Thoracic aorta (tissue), 2 donors: ENCODE data around the gene LRRFIP1. TPM values are rescaled to one million over a fixed set of nuclear protein-coding genes. Genes with fewer than 3 reads are reported as not detected.
A peak's percentile ranks its signal among the peaks of the same experiment; 100 is the strongest.

Experiments
- ATAC-seq: fragments of 150-250 bp; one replicate; pipeline ENCODE4 v1.8.0; 2017; ENCODE audit warnings: low read depth; ENCODE audit not compliant: insufficient number of reproducible peaks, low FRiP score
- DNase-seq: peaks from one replicate; pipeline ENCODE4 v3.0.0-alpha.2; 2020; ENCODE audit warnings: low spot score
- H3K27ac ChIP-seq, 2 donors: fragments of 200-600 bp; sonication (generic); 1 replicate in 1 of 2; 2 replicates in 1 of 2; pipeline ENCODE4 v1.5.1; 2016; ENCODE audit warnings: mild to moderate bottlenecking in 2 of 2, moderate library complexity in 2 of 2
- H3K27me3 ChIP-seq: fragments of 200-600 bp; sonication (generic); replicated peaks from 2 replicates; pipeline ENCODE4 v1.6.0; 2016; ENCODE audit warnings: mild to moderate bottlenecking; ENCODE audit not compliant: insufficient read depth
- H3K36me3 ChIP-seq: fragments of 200-600 bp; sonication (generic); one replicate; pipeline ENCODE4 v1.5.1; 2016
- H3K4me1 ChIP-seq, 2 donors: fragments of 200-600 bp; sonication (generic); 1 replicate in 1 of 2; 2 replicates in 1 of 2; pipeline versions ENCODE4 v1.5.1 to v1.6.0; 2016; ENCODE audit warnings: low read depth in 2 of 2, mild to moderate bottlenecking in 1 of 2; ENCODE audit not compliant: control insufficient read depth in 1 of 2
- H3K4me3 ChIP-seq: fragments of 200-600 bp; sonication (generic); 2 replicates; pipeline ENCODE4 v1.5.1; 2016; ENCODE audit warnings: mild to moderate bottlenecking
- H3K9me3 ChIP-seq: fragments of 200-600 bp; sonication (generic); 2 replicates; pipeline ENCODE4 v1.5.1; 2016
- CTCF ChIP-seq: fragments of 200-600 bp; sonication (generic); IDR thresholded peaks from one replicate; pipeline ENCODE4 v1.5.1; 2019; ENCODE audit warnings: antibody characterized with exemption
- total RNA-seq, 2 donors: library from RNA; depleted of rRNA; stranded (reverse); fragments of >200 nt; gene quantifications; one replicate each; pipeline versions ENCODE4 v1.1.0 to v1.2.3, GENCODE V29; 2016

Gene LRRFIP1
- total RNA-seq, 2 donors from 2014 or later: 196 to 244 TPM

- Histone ChIP-seq H3K9me3 (no peaks in the 10 kb centered on the region), H3K4me3 (no peak overlapping the region), H3K27ac (peak overlapping the region; percentile 33 to 51), H3K4me1 (peaks cover 7 to 56% of the 10 kb centered on the region in 2 donors), H3K36me3 (no peaks in the 10 kb centered on the region), H3K27me3 (no peaks in the 10 kb centered on the region)
- ATAC-seq (peak; percentile 58), DNase-seq (no peak)
- no peak for TF ChIP-seq CTCF
Observed at GRCh38 chr2:237669628-237670392, 42.4 kb downstream of the LRRFIP1 start.

GRCh38 chr2:237670641-237671040, 43.3 kb downstream of the LRRFIP1 start:
- H3K27me3 ChIP-seq: no peaks in the 10 kb centered on the region
- no peak for DNase-seq
- no peaks in the 10 kb centered on the region for H3K36me3 ChIP-seq
- no peak for ATAC-seq
- H3K4me1 ChIP-seq: peaks cover 14 to 63% of the 10 kb centered on the region in 2 donors
- no peaks in the 10 kb centered on the region for H3K9me3 ChIP-seq
- TF ChIP-seq CTCF: no peak
- H3K4me3 ChIP-seq: no peak overlapping the region
- H3K27ac ChIP-seq: peak overlapping the region; percentile 33 to 51

DNA sequence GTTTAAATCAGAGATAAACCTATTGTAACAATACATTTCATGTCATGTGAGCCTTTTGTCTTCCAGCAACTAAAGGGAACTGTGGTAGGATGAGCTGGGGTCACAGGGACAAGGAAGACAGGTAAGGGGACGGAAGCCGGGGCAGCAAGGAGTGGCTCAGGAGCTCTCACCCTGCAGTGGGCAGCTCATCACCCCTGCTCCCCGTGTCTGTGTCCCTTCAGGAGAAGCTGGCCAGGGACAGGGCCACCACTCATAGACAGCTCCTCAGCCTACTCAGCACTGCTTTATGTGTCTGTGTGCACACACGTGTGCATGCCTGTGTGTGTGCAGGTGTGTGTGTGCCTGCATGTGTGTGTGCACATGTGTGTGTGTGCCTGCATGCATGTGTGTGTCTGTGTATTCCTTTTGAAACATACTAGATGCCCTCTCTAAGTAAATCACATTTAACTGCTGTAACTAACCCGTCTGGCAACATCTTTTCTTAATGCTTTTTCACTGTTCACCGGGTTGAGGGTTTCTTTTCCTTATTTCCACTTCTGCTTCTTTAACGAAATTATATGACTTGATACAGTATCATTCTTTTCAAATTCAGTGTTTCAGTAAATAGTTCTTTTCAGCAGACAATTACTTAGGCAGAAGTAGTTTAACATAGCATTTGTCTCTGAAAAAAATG, 44.2 kb downstream of the LRRFIP1 start:
- Histone ChIP-seq H3K27ac (peak overlapping the region in 1 of 2 donors; percentile 51), H3K4me3 (no peak overlapping the region), H3K36me3 (no peaks in the 10 kb centered on the region), H3K27me3 (no peaks in the 10 kb centered on the region), H3K4me1 (peaks cover 20 to 67% of the 10 kb centered on the region in 2 donors), H3K9me3 (no peaks in the 10 kb centered on the region)
- ATAC-seq: no peak
- no peak for DNase-seq
- no peak for TF ChIP-seq CTCF

DNA sequence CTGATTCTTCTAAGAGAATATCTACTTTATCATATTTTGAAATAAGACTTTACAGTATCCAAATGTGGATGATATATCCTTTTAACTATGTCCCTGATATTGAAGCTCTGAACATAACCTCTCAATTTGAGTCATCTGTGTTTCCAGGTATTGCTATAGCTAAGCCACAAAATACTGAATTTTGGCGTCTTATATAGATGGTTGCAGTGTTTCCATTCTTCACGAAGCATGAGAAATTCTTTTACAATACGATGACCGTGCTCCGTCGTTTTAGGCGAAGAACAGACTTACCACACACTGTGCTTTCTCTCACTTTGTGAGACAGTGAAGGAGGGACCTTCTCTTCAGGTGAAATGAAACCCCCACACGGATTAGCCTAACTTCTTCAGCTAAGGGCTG, 45.3 kb downstream of the LRRFIP1 start:
- no peak for TF ChIP-seq CTCF
- H3K27me3 ChIP-seq: no peaks in the 10 kb centered on the region
- DNase-seq: no peak
- peaks cover 28 to 79% of the 10 kb centered on the region in 2 donors for H3K4me1 ChIP-seq
- H3K9me3 ChIP-seq: no peaks in the 10 kb centered on the region
- H3K27ac ChIP-seq: peak overlapping the region in 1 of 2 donors; percentile 91
- ATAC-seq: no peak
- H3K4me3 ChIP-seq: peak overlapping the region; percentile 50
- no peaks in the 10 kb centered on the region for H3K36me3 ChIP-seq

DNA sequence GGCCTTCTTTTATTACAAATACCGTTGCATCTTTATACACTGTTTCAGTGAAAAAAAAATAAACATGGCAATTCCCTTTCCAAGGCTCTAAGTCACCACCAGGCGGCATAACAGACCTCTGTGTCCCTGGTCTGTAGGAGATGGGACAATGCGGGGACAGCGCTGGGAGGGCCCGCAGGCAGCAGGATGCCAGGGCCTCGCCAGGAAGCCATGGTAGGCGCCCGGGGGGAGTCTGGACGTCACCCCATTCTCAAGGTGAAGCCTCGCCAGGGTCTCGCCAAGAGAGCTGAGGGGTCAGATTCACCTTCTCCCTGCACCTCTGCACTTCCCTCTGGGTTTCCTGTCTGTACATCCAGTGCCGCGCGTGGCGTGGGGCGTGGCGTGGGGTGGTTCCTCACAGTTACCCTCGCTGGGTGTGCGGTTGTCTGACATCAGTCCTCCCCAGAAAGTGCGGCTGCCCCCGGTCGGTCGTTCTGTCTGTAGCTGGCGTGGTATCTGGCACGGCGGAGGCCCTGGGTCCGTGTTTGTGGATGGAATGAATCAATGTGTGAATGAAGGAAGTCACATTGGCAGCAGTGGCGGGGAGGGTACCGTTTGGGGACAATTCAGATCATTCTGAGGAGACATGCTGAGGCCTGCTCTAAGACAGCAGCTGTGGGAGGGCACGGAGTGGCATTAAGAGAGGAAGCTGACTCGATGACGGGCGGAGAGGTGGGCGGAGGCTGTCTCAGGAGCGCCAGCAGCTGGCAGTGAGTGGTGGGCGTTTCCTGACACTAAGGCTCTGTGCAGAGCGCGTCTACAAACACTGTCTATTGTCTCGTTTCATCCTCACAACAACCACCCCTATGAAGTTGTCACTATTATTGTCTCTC, 46.0 kb downstream of the LRRFIP1 start:
- H3K4me3 ChIP-seq: peak overlapping the region; percentile 50
- peak; percentile 50 for TF ChIP-seq CTCF
- peak overlapping the region; percentile 46 to 91 for H3K27ac ChIP-seq
- DNase-seq (no peak), ATAC-seq (no peak)
- H3K9me3 ChIP-seq: no peaks in the 10 kb centered on the region
- no peaks in the 10 kb centered on the region for H3K36me3 ChIP-seq
- H3K27me3 ChIP-seq: no peaks in the 10 kb centered on the region
- H3K4me1 ChIP-seq: peaks cover 32 to 85% of the 10 kb centered on the region in 2 donors
